HG02981 (cell line): ENCODE measurements around the gene GFAP.

Experiments used
- ATAC-seq: cut with Tn5 transposase; IDR thresholded peaks from one replicate; pipeline ENCODE4 v1.9.1; 2021; ENCODE audit warnings: mild to moderate bottlenecking, moderate library complexity; ENCODE audit not compliant: unreplicated experiment

The GFAP gene

DNA sequence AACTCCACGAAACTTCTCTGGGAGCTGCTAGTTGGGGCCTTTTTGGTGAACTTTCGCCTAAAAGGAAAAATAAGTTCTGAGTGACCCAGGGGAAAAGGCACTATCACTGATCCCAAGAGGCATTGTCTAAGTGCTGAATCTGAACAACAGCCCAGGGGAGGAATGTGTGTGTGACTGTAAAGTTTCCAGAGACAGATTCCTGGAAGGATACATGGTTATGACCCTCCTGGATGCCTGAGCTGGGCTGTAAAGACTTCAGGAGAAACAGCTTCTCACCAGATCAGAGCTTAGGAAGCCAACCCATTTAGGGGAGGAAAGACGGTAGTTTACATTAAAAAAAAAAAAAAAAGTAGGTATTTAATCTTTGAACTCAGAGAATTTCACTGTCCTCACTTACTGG is 47.5 kb downstream of the GFAP start:
- ATAC-seq = no peak

DNA sequence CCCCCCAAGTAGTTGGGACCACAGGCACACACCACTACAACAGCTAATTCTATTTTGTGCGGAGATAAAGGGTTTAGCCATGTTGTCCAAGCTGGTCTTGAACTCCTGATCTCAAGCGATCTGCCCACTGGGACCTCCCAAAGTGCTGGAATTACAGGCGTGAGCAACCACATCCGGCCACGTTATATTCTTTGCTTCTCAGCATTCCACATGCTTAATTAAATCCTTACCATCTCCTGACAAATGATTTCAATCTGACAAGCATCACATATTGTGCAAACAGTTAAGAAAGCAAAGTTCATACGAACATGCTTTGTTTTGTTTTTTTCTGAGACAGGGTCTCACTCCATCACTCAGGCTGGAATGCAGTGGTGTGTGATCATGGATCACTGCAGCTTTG is 49.4 kb downstream of the GFAP start:
- no peak for ATAC-seq

DNA sequence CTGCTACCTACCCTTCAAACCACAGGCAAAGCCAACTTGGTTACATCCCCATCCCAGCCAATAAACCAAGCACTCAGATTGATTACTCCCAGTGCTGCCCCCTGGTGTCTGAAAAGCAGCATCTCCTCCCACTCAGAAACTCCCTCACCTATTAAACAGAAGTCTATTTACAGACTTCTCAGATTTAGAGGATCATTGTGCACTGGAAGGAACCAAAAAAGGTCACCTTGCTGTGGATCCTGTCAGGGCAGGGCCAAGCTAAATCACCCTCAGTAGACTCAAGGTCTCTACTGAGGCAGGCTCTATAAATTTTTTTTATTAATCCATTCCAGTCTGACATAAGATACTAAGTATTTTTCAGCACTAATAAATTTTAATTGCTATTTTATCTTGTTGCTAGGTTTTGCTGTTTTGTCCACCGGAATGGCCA is 50.1 kb downstream of the GFAP start:
- no peak for ATAC-seq

DNA sequence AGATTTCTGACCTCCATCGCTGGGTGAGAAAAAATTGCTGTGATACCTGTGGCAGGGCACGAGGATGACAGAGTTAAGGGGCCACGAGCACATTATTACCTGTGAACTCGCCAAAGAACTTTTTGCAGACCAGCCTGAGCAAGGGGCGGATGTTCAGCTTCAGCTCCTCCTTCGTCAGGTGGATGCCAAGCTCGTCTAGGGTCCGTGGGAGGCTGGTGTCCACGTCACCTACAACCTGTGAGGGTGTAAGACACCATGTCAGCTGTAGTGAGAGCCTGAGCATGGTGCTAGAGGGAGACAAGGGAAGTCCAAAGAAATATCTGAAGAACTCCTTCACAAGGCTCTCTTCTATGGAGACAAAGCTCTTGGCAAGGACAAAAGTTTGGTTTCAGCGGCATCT is 50.5 kb downstream of the GFAP start:
- no peak for ATAC-seq

DNA sequence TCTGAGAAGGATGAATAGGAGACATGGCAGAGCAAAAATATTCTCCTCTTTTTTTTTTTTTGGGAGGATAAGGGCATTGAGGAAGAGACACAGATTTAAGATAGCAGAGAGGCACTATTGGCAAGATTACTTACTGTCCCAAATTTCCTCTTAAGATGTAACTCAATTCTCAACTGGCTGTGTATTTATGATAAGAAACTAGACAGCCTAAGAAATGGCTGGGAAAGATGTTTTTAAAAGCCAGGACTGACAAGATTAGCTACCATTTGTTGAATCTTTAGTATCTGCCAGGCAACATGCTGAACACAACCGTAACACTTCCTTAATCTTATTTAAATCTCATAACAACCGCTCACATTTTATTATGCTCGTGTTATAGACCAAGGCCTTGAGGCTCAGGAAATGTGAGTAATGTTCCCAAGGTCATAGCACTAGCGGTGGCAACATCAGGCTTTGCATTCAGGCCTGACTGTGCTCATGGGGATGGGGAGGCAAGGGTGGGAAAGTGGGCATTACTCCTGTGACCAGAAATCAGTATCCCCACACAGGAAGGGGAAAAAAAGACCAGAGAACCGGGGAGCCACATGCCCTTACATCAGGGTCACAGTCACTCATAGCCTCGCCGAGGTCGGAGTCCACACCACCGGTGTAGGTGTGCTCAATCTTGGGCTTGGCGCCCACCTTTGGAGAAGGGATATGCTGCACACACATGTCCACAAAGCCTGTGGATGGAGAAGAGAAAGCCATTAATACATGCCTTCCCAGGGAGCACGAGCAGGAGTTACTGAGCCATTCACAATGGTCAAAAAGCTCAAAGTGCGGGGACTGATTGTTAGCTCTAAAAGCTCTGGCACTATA is 52.0 kb downstream of the GFAP start:
- no peak for ATAC-seq

DNA sequence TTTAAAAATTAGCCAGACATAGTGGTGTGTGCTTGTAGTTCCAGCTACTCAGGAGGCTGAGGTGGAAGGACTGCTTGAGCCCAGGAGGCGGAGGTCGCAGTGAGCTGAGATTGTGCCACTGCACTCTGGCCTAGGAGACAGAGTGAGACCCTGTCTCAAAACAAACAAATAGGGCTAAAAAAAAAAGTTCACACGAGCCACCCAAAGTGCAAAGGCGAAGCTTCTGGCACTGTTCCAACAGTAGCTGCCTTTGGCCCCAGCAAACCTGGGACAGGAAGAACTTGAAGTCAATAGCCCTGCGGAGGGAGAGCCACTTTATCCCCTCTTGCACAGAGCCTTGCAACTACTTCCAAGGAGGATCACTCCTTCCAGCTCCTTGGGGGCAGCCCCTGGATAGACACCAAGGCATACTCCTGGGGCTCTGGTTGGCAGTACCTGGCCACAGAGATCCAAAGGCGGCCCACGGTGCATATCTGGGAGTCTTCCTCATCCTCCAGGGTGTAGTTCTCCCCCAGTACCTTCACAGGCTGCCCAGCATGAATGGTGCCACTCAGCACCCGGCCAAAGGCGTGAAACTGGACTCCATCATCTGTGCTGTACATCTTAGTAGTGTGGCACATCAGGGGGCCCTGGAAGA is 52.9 kb downstream of the GFAP start:
- no peak for ATAC-seq

DNA sequence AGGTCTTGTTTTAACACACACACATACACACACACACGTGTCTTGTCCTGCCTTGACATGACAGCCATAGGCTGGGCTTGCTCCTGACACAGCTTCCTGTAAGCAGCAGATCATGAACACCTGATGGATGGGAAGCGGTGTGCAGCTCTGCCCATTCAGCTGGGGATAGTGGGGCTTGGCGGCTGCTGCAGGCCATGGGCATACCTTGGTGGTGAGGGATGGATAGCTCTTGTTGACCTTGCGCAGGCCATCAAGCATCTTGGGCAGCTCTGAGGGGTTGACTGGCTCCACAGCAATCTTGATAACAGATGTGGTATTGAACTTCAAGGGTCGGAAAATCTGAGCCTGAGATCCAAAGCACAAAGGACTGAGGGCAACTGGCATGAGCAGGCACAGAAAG is 55.6 kb downstream of the GFAP start:
- no peak for ATAC-seq

DNA sequence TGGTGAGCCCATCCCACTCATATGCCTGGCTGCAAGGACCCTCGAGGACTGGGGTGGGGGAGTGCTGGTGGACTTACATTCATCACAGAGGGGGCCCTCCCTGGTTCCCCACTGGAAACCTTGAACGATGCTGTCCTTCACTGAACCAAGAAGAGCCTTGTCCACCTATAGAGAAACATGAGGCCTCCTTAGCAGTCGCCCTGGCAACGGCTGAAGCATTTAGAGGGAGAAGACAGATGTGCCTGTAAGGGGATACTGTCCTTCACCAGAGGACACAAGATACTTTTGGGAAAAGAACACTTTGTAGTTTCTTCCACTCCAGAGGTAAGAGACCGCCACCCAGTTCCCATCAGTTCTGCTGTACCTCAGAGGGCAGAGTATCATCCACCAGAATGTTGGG is 61.1 kb downstream of the GFAP start:
- ATAC-seq = no peak
